Sigmoid colon (tissue), 4 donors: Measurements from ENCODE around the gene STK32A.

Experiments
- CTCF ChIP-seq, 4 experiments: fragments of 450-650 bp in 3 of 4; fragments of 200-600 bp in 1 of 4; IDR thresholded peaks; one replicate each; pipeline ENCODE4 v1.5.1; 2016 to 2019; ENCODE audit warnings: antibody characterized with exemption in 4 of 4, mild to moderate bottlenecking in 3 of 4, moderate library complexity in 2 of 4
- POLR2AphosphoS5 ChIP-seq, 4 donors: sonication (generic); formaldehyde crosslinking; IDR thresholded peaks; one replicate each; pipeline ENCODE4 v1.6.1; 2017; ENCODE audit warnings: antibody characterized with exemption in 4 of 4

GRCh38 chr5:147187099-147187540, 47.7 kb upstream of the STK32A start:
- no peak for TF ChIP-seq CTCF (IDR thresholded peaks at IDR 0.05)
- TF ChIP-seq POLR2AphosphoS5 (IDR thresholded peaks at IDR 0.05): no peak
